ENCODE data around the gene PICK1.

PICK1 gene

GRCh38 chr22:38046070-38046748 is 11.0 kb upstream of the PICK1 start:
- H3K4me3 ChIP-seq (ENCODE audit: low read depth, low read length) = no peak overlapping the region
- TF ChIP-seq CTCF (IDR thresholded peaks at IDR 0.05; ENCODE audit: low read depth, low read length) = no peak

- TF ChIP-seq CTCF (IDR thresholded peaks at IDR 0.05; ENCODE audit: low read depth, low read length) = no peak
- H3K4me3 ChIP-seq (ENCODE audit: low read depth, low read length) = no peak overlapping the region
Observed at GRCh38 chr22:38049812-38050619, 7.2 kb upstream of the PICK1 start.

- H3K4me3 ChIP-seq (ENCODE audit: low read depth, low read length) = no peak overlapping the region
- no peak for TF ChIP-seq CTCF (IDR thresholded peaks at IDR 0.05; ENCODE audit: low read depth, low read length)
Observed at GRCh38 chr22:38050720-38051119, 6.5 kb upstream of the PICK1 start.

- TF ChIP-seq CTCF (IDR thresholded peaks at IDR 0.05; ENCODE audit: low read depth, low read length) = no peak
- no peak overlapping the region for H3K4me3 ChIP-seq (ENCODE audit: low read depth, low read length)
Observed at GRCh38 chr22:38051261-38051660, 5.9 kb upstream of the PICK1 start.

GRCh38 chr22:38051900-38052862 is 5.0 kb upstream of the PICK1 start:
- peak; percentile 62 for TF ChIP-seq CTCF (IDR thresholded peaks at IDR 0.05; ENCODE audit: low read depth, low read length)
- no peak overlapping the region for H3K4me3 ChIP-seq (ENCODE audit: low read depth, low read length)

GRCh38 chr22:38062791-38063190 is 5.6 kb downstream of the PICK1 start:
- no peak for TF ChIP-seq CTCF (IDR thresholded peaks at IDR 0.05; ENCODE audit: low read depth, low read length)
- no peak overlapping the region for H3K4me3 ChIP-seq (ENCODE audit: low read depth, low read length)
